OCI-LY1 (cell line): ENCODE measurements around the gene PARD3.

Source experiments
- H2AFZ ChIP-seq: fragments of 200-600 bp; sonication (generic), shearing (Covaris generic); 2 replicates; pipeline ENCODE4 v1.6.0; 2014; ENCODE audit warnings: antibody characterized with exemption, mild to moderate bottlenecking, low read length
- H3F3A ChIP-seq: fragments of 200-600 bp; sonication (generic), shearing (Covaris generic); 2 replicates; pipeline ENCODE4 v1.6.0; 2014; ENCODE audit warnings: mild to moderate bottlenecking, antibody characterized with exemption, low read length, moderate library complexity; ENCODE audit not compliant: insufficient read depth
- H3K27ac ChIP-seq: fragments of 200-600 bp; sonication (generic); 2 replicates; pipeline ENCODE4 v1.5.1; 2014; ENCODE audit warnings: low read length, mixed run types, mild to moderate bottlenecking, low read depth; ENCODE audit not compliant: poor library complexity, severe bottlenecking
- H3K27me3 ChIP-seq: fragments of 200-600 bp; sonication (generic); 2 replicates; pipeline ENCODE4 v1.6.0; 2014; ENCODE audit warnings: antibody characterized with exemption, mild to moderate bottlenecking, low read length, moderate library complexity; ENCODE audit not compliant: insufficient read depth
- H3K36me3 ChIP-seq: fragments of 200-600 bp; sonication (generic); 2 replicates; pipeline ENCODE4 v1.6.1; 2014; ENCODE audit warnings: mild to moderate bottlenecking, antibody characterized with exemption, low read length, moderate library complexity, mixed read lengths; ENCODE audit not compliant: insufficient read depth
- H3K4me1 ChIP-seq: fragments of 200-600 bp; sonication (generic); 2 replicates; pipeline ENCODE4 v1.5.1; 2014; ENCODE audit warnings: mild to moderate bottlenecking, low read length, moderate library complexity; ENCODE audit not compliant: insufficient read depth, severe bottlenecking
- H3K4me2 ChIP-seq: fragments of 200-600 bp; sonication (generic), shearing (Covaris generic); 2 replicates; pipeline ENCODE4 v1.6.1; 2014; ENCODE audit warnings: low read length
- H3K4me3 ChIP-seq: fragments of 200-600 bp; sonication (generic); 2 replicates; pipeline ENCODE4 v1.5.1; 2014; ENCODE audit warnings: low read length, low read depth, mild to moderate bottlenecking, mixed read lengths; ENCODE audit not compliant: poor library complexity, severe bottlenecking
- H3K79me2 ChIP-seq: fragments of 200-600 bp; shearing (Covaris generic); 2 replicates; pipeline ENCODE4 v1.6.1; 2016; ENCODE audit warnings: mixed run types, low read length, mixed read lengths; ENCODE audit not compliant: insufficient read depth
- H3K9ac ChIP-seq: fragments of 200-600 bp; sonication (generic), shearing (Covaris generic); 2 replicates; pipeline ENCODE4 v1.6.1; 2014; ENCODE audit warnings: mild to moderate bottlenecking, low read length, mixed read lengths
- H3K9me2 ChIP-seq: fragments of 200-600 bp; sonication (generic), shearing (Covaris generic); 2 replicates; pipeline ENCODE4 v1.6.1; 2014; ENCODE audit warnings: low read depth, mild to moderate bottlenecking, low read length, mixed read lengths
- H3K9me3 ChIP-seq: fragments of 200-600 bp; shearing (Covaris generic); 2 replicates; pipeline ENCODE4 v1.6.1; 2014; ENCODE audit warnings: low read length, mixed read lengths
- H4K20me1 ChIP-seq: fragments of 200-600 bp; sonication (generic), shearing (Covaris generic); 2 replicates; pipeline ENCODE4 v1.6.0; 2016; ENCODE audit warnings: mild to moderate bottlenecking, low read length; ENCODE audit not compliant: insufficient read depth
- EZH2 ChIP-seq: fragments of 200-600 bp; sonication (generic), shearing (Covaris generic); IDR thresholded peaks from 2 replicates; pipeline ENCODE4 v1.8.0; 2017; ENCODE audit warnings: borderline replicate concordance, mixed run types, mild to moderate bottlenecking, antibody characterized with exemption, low read length, moderate library complexity, mixed read lengths
- TF ChIP-seq, protein P1 (sequence below): fragments of 200-600 bp; sonication (generic), shearing (Covaris generic); IDR thresholded peaks from 2 replicates; pipeline ENCODE4 v1.5.1; 2017; ENCODE audit warnings: mild to moderate bottlenecking, antibody characterized with exemption, low read length, moderate library complexity, mixed read lengths

PARD3 gene

DNA sequence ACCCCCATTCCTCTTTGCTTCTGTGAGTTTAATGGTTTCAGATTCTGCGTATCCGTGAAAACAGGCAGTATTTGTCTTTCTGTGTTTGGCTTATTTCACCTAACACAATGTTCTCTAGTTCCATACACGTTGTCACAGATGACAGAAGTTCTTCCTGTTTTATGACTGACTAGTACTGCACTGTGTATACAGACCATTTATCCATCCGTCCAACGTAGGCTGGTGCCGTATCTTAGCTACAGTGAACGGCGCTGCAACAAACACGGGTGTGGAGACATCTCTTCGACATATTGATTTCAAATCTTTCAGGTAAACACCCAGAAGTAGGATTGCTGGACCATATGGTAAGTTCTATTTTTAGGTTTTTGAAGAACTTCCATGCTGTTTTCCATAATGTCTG, 181.7 kb downstream of the PARD3 start:
- H3K79me2 ChIP-seq = no peaks in the 10 kb centered on the region
- no peaks in the 10 kb centered on the region for H4K20me1 ChIP-seq
- H3K27ac ChIP-seq = no peak overlapping the region

DNA sequence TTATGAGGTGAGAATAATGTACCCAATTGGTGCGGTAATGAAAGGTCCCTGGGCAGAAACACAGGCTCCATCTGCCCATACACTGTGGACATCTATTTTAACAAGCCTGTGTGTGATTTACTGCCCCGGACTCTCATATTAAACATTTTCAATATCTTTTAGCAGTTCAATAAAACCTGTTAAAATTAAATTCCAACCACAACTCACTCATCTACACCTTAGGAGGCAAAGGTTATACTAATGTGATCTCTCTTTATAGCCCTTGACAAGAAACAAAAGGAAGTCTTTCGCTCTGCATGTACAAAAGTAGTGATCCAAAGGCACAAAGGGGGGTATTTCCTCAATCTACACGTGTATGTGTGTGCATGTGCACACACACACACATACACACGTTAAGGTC, 186.0 kb downstream of the PARD3 start:
- H2AFZ ChIP-seq = no peak overlapping the region
- no peak overlapping the region for H3K4me3 ChIP-seq
- H3K27me3 ChIP-seq = no peaks in the 10 kb centered on the region
- H3K9ac ChIP-seq = no peak overlapping the region
- no peaks in the 10 kb centered on the region for H3K79me2 ChIP-seq
- TF ChIP-seq, protein P1, sequence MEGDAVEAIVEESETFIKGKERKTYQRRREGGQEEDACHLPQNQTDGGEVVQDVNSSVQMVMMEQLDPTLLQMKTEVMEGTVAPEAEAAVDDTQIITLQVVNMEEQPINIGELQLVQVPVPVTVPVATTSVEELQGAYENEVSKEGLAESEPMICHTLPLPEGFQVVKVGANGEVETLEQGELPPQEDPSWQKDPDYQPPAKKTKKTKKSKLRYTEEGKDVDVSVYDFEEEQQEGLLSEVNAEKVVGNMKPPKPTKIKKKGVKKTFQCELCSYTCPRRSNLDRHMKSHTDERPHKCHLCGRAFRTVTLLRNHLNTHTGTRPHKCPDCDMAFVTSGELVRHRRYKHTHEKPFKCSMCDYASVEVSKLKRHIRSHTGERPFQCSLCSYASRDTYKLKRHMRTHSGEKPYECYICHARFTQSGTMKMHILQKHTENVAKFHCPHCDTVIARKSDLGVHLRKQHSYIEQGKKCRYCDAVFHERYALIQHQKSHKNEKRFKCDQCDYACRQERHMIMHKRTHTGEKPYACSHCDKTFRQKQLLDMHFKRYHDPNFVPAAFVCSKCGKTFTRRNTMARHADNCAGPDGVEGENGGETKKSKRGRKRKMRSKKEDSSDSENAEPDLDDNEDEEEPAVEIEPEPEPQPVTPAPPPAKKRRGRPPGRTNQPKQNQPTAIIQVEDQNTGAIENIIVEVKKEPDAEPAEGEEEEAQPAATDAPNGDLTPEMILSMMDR = no peak
- no peak for TF ChIP-seq EZH2
- H3K9me2 ChIP-seq = no peaks in the 10 kb centered on the region
- no peak overlapping the region for H3K27ac ChIP-seq
- no peaks in the 10 kb centered on the region for H3K4me1 ChIP-seq
- no peaks in the 10 kb centered on the region for H3F3A ChIP-seq
- H4K20me1 ChIP-seq = no peaks in the 10 kb centered on the region
- no peaks in the 10 kb centered on the region for H3K9me3 ChIP-seq
- H3K36me3 ChIP-seq = no peaks in the 10 kb centered on the region
- no peak overlapping the region for H3K4me2 ChIP-seq

More for the DNA sequence above, 181.7 kb downstream of the PARD3 start:
- H2AFZ ChIP-seq = no peak overlapping the region
- no peak for TF ChIP-seq EZH2
- TF ChIP-seq, protein P1 = no peak
- no peak overlapping the region for H3K4me3 ChIP-seq
- H3K9ac ChIP-seq = no peak overlapping the region
- no peaks in the 10 kb centered on the region for H3K9me3 ChIP-seq
- no peaks in the 10 kb centered on the region for H3K9me2 ChIP-seq
- no peak overlapping the region for H3K4me2 ChIP-seq
- no peaks in the 10 kb centered on the region for H3F3A ChIP-seq
- no peaks in the 10 kb centered on the region for H3K36me3 ChIP-seq
- no peaks in the 10 kb centered on the region for H3K4me1 ChIP-seq
- no peaks in the 10 kb centered on the region for H3K27me3 ChIP-seq

GRCh38 chr10:34628174-34628796, 186.8 kb downstream of the PARD3 start:
- Histone ChIP-seq H3K4me2 (no peak overlapping the region), H3K27me3 (no peaks in the 10 kb centered on the region), H3K9me3 (no peaks in the 10 kb centered on the region), H4K20me1 (no peaks in the 10 kb centered on the region), H3K9ac (no peak overlapping the region), H3K27ac (no peak overlapping the region), H3K36me3 (no peaks in the 10 kb centered on the region), H3K9me2 (no peaks in the 10 kb centered on the region), H3K4me3 (no peak overlapping the region), H2AFZ (no peak overlapping the region), H3F3A (no peaks in the 10 kb centered on the region), H3K4me1 (no peaks in the 10 kb centered on the region), H3K79me2 (no peaks in the 10 kb centered on the region)
- TF ChIP-seq, protein P1 = no peak
- no peak for TF ChIP-seq EZH2
